Activated CD4-positive, alpha-beta T cell treated with anti-CD3 and anti-CD28 coated beads, Interleukin-2, amount 50 U/mL, for 1 hour (primary cell): ENCODE measurements around the gene BRSK1.

Source experiments
- DNase-seq: peaks from one replicate; pipeline ENCODE4 v3.0.0-alpha.2; 2020

Gene BRSK1

GRCh38 chr19:55254625-55254977, 29.2 kb upstream of the BRSK1 start:
- DNase-seq, result no peak

- peak; percentile 35 for DNase-seq
Measured at GRCh38 chr19:55255618-55256423, 28.0 kb upstream of the BRSK1 start.

DNA sequence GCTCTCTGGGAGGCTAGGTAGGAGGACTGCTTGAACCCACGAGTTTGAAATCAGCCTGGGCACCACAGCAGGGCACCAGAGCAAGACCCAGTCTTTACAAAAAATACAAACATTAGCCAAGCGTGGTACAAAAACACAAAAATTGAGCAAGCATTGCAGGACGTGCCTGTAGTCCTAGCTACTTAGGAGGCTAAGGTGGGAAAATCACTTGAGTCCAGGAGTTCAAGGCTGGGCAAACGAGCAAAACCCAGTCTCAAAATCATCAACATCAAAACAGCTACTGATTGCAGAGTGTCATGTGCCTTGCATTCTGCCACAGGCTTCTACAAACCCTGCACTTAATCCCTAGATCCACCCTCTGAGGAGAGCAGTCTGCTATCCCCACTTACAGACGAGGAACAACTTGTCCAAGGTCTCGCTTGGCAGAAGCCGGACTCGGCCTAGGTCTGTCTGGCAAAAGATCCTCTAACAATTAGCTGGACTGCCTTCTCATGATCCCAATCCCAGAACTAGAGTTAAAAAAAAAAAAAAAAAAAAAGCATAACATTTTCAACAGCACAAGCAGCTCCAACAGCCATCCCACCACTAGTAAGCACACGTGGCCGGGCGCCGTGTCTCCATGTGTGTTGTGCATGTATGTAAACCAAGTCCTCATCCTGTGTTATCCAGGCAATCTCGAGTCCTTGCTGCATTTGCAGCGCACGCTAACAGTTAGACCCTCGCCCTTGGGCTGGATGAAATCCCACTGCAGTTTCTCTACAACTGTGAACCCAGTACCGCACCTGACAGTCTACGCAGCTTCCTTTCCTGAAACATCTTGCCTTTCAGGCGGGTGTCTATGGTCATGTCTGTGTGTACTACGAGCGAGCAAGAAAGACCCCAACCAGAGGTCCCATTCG, 27.0 kb upstream of the BRSK1 start:
- DNase-seq, result no peak

GRCh38 chr19:55257461-55258420, 26.1 kb upstream of the BRSK1 start:
- DNase-seq, result peak; percentile 27

DNA sequence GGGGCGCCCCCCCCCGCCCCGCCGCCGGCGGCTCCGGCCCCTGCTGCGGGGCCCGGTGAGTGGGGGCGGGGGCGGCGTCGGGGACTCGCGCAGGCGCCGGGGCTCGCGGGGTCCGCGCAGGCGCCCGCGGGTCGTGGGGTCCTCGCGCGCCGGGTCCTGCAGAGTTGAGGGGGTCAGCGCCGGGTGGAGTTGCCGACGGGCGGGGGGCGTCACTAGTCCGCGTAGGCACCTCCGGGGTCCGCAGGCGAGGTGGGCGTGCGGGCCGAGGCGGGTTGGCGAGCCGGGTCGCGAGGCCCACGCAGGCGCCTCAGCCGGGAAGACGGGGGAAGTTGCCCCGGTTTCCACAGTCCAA, 25.3 kb upstream of the BRSK1 start:
- peak; percentile 31 for DNase-seq

DNA sequence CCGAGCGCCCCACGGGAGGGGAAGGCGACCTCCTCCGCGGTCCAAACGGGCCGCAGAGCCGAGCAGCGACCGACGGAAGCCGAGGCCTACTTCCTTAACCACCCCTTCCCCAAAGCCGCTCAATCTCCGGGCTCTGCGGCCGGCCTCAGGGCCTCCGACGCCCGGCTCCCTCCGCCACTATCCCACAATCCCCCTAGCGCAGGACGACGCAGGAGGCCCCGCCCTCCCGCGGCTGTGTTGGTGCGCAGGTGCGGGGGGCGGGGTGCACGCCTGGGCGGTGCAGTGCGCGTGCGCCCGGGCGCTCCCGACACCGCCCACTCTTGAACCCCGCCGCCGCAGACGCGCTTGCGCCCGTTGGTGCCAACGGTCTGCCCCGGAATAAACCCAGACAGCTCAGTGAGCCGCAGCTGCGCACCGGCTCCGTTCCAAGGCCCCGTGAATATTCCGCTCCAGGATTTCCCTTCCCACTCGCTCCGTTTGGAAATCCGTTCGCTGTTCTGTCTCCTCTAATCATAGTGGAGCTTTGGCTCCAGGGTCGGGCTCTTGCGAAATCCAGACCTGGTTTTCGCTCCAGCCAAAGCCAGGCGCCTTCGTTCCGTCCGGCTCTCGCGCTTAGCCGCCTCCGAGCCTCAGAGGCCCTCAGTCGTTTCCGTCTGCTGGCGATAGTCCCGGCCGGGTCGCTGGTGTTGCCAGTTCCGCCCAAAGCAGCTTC, 24.8 kb upstream of the BRSK1 start, which contains the start of gene PPP6R1:
Gene PPP6R1 (minus strand): TSS at position 190 of the 712 bp plus-strand sequence. CDS start 11,914 bp downstream, outside the sequence.
- peak; percentile 91 for DNase-seq

DNA sequence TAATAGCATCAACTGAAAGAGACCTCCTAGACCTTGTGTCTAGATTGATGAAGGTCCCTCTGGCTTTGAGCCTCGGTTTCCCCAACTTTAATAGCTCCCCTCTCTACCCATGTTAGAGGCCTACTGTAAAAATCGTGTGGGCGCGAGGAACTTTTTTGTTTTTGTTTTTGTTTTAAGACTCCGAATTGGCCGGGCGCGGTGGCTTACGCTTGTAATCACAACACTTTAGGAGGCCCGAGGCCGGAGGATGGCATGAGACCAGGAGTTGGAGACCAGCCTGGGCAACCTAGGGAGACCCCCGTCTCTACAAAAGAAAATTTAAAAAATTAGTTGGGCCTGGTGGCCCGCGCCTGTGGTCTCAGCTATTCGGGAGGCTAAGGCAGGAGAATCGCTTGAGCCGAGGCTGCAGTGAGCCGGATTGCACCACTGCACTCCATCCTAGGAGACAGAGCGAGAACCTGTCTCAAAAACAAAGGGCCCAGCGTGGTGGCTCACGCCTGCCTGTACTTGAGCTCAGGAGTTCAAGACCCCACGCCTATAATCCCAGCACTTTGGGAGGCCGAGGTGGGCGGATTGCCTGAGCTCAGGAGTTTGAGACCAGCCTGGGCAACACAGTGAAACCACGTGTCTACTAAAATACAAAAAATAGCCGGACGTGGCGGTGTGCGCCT, 24.1 kb upstream of the BRSK1 start:
- DNase-seq, result no peak

DNA sequence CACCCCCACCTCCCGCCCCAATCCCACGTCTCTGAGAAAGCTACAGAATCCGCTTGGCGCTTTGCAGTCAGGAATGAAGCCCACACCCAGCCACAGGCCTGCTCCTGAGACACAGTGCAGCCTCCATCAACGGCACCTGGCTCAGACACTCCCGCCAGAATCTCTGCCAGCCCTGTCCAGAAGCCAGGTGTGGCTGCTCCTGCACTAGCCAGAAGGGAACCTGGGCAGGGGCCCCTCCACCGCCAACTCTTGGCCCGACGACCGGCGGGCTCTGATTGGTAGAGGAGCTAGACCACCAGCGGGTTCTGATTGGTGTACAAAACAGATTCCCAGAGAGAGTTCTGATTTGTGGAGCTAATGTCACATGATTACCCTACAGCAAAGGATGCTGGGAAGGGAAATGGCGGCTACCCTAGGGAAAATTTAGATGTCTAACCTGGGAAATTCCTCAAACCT, 22.1 kb upstream of the BRSK1 start:
- no peak for DNase-seq

DNA sequence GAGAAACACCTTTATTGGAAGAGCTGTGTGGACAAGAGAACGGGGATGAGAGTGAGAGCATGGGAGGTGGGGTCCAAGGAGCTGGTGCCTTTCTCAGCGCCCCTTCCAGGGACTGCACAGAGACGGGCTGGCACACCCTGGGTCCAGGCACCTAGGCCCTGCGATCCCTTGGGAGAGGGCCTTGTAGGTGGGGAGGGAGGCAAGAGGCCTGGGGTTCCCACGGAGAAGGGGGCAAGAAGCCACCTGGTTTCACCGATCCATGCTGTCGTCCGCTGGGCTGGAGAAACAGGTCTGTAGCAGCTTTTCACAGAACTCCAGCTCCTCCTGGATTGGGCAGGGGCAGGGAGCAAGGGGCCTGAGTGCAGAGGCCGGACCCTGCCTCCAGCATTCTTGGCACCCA, 21.4 kb upstream of the BRSK1 start:
- no peak for DNase-seq

DNA sequence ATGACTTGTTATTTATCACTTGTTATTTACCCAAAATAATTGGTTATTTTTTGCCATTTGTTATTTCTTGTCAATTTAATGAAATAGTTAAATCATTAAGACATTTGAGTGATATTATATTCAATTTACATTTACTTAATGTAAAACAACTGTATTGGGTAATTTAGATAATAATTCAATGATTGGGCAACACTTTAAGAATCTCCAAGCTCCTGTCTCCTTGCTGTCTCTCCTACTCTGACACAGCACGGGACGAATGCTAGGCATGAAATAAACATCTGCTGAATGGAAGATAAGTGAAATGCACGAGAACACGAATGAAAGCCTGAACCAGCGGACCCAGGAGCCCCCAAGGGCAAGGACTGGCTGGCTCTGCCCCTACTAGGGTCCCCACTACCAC, 19.3 kb upstream of the BRSK1 start:
- no peak for DNase-seq

GRCh38 chr19:55265173-55265572, 18.6 kb upstream of the BRSK1 start:
- no peak for DNase-seq

DNA sequence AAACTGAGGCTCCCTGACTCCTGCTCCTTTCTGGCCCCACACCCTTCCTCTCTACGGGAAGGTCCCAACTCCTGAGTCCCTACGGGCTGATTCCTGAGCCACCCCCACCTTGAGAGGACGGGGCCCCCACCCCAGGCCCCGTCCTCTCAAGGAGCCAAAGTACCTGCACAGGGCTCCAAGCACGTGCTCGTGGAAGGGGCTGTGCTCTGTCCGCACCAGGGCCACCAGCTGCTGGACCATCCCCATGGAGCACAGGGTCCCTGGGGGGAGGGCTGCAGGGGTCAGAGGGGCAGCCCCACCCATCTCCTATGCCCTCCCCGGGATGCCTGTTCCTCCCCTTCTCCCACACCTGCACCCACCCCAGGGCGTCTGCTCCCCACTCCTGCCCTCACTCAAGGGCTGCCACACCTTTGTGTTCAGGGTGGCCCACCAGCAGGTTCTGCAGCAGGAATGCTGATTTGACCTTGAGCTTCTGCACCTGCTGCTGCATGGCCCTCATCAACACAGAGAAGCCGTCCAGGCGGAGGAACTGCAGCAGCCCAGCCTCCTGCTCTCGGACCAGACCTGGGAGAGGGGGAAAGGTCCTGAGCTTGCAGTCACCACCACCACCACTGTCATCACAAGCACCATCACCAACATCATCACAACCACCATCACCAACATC, 17.9 kb upstream of the BRSK1 start:
- DNase-seq, result no peak

GRCh38 chr19:55266404-55266803, 17.4 kb upstream of the BRSK1 start:
- no peak for DNase-seq

GRCh38 chr19:55266840-55267239, 17.0 kb upstream of the BRSK1 start:
- no peak for DNase-seq

DNA sequence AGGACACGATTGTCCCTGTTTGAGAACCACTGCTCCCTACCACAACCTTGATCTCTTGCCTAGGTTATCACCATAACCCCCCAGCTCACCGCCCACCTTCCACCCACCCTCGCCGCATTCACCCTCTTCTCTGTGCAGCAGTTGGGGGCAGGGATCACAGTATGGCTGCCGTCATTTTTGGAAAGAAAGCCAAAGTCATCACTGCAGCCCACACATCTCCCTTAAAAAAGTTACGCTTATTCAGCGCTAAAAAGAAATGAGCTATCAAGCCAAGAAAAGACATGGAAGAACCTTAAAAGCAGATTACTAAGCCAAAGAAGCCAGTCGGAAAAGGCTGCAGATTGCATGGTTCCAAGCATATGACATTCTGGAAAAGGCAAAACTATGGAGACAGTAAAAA, 14.5 kb upstream of the BRSK1 start:
- DNase-seq, result no peak

DNA sequence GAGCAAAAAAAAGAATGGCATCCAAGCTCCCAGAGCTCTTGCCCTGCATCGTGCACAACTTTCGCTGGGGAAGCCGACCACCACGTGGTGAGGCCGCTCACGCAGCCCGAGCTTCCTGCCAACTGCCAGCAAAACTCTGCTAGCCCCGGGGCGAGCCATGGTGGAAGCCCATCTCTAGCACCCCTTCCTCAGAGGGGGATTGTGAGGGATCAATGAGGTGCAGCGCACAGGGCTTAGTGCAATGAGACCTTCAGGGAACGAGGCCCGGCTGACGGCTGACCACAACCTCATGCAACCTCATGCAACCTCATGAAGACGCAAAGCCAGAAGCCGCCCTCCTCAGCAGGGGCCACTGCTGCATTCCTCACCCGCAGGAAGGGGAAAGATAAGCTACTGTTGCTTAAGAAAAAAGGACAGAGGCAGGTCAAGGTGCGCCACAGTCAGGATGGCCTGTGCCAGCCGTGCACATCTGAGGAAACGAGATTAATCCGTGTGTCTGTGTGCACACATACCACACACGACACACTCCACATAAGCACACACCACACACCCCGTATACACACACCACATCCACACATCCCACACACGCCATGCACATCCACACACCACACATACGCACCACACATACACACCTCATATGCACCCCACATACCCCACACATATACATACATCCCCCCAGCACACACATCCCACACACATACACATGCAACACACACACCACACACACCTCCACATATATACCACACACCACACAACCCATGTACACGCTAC, 13.4 kb upstream of the BRSK1 start:
- no peak for DNase-seq

GRCh38 chr19:55272142-55272541, 11.7 kb upstream of the BRSK1 start:
- no peak for DNase-seq

GRCh38 chr19:55273978-55274707, 9.7 kb upstream of the BRSK1 start:
- DNase-seq, result no peak
